PC-9 (cell line): ENCODE data around the gene NEU4. TPM values are rescaled to one million over a fixed set of nuclear protein-coding genes. Genes with fewer than 3 reads are reported as not detected.

ENCODE experiments used
- BruUV-seq: library from RNA; stranded (reverse); fragments of 400-500 nt; replicated peaks from 2 replicates; lab custom pipeline; 2021; lab: Mats Ljungman, UMichigan
- CTCF ChIA-PET: fragments of 300-600 bp; sonication (Branson Sonifier 250); formaldehyde crosslinking; loops from one replicate; lab custom pipeline; 2022; ENCODE audit warnings: antibody characterized with exemption; lab: Charles Lee
- POLR2A ChIA-PET: fragments of 300-600 bp; sonication (Branson Sonifier 250); formaldehyde crosslinking; loops from one replicate; lab custom pipeline; 2022; ENCODE audit warnings: antibody characterized with exemption; ENCODE audit not compliant: unreplicated experiment; lab: Charles Lee
- DNase-seq, 2 experiments: peaks; one replicate each; pipeline versions ENCODE4 v3.0.0 to v3.0.0-alpha.2; 2015 to 2022; ENCODE audit warnings: mixed read lengths in 1 of 2
- H2AFZ ChIP-seq: fragments of 200-600 bp; sonication (generic); 2 replicates; pipeline ENCODE4 v1.8.1; 2017; ENCODE audit warnings: antibody characterized with exemption
- H3F3A ChIP-seq: fragments of 200-600 bp; sonication (generic); 2 replicates; pipeline ENCODE4 v1.8.1; 2017; ENCODE audit warnings: antibody characterized with exemption, mild to moderate bottlenecking, low read depth; ENCODE audit not compliant: insufficient read depth
- H3K27ac ChIP-seq: fragments of 200-600 bp; sonication (generic); 2 replicates; pipeline ENCODE4 v1.6.1; 2016; ENCODE audit warnings: mixed run types
- H3K27me3 ChIP-seq: fragments of 200-600 bp; sonication (generic); 2 replicates; pipeline ENCODE4 v1.6.1; 2016; ENCODE audit warnings: low read depth, mixed run types; ENCODE audit not compliant: insufficient read depth
- H3K36me3 ChIP-seq: fragments of 200-600 bp; sonication (generic); 2 replicates; pipeline ENCODE4 v1.6.1; 2016; ENCODE audit warnings: low read depth, mixed run types
- H3K4me1 ChIP-seq: fragments of 200-600 bp; sonication (generic); replicated peaks from 2 replicates; pipeline ENCODE4 v1.6.1; 2016; ENCODE audit warnings: mixed run types; ENCODE audit not compliant: insufficient read depth
- H3K4me2 ChIP-seq: fragments of 200-600 bp; sonication (generic); 2 replicates; pipeline ENCODE4 v1.6.1; 2017; ENCODE audit warnings: mixed run types
- H3K4me3 ChIP-seq: fragments of 200-600 bp; sonication (generic); 2 replicates; pipeline ENCODE4 v1.6.1; 2016; ENCODE audit warnings: mixed run types
- H3K79me2 ChIP-seq: fragments of 200-600 bp; sonication (generic); 2 replicates; pipeline ENCODE4 v1.6.1; 2017; ENCODE audit warnings: low read depth, mixed run types
- H3K9me2 ChIP-seq: fragments of 200-600 bp; sonication (generic); 2 replicates; pipeline ENCODE4 v1.8.1; 2017; ENCODE audit warnings: mild to moderate bottlenecking; ENCODE audit not compliant: insufficient read depth
- H3K9me3 ChIP-seq: fragments of 200-600 bp; sonication (generic); 2 replicates; pipeline ENCODE4 v1.8.1; 2016; ENCODE audit warnings: low read depth; ENCODE audit not compliant: insufficient read depth
- H4K20me1 ChIP-seq: fragments of 200-600 bp; sonication (generic); 2 replicates; pipeline ENCODE4 v1.8.1; 2017; ENCODE audit not compliant: insufficient read depth
- CTCF ChIP-seq: fragments of 200-600 bp; sonication (generic); conservative IDR thresholded peaks from 2 replicates; pipeline ENCODE4 v1.6.1; 2017; ENCODE audit warnings: mixed run types, antibody characterized with exemption, mild to moderate bottlenecking, moderate library complexity
- EZH2 ChIP-seq: fragments of 200-600 bp; sonication (generic); IDR thresholded peaks from 2 replicates; pipeline ENCODE4 v1.8.0; 2017; ENCODE audit warnings: antibody characterized with exemption, low read depth
- intact Hi-C: fragments of 100-400 bp; cut with micrococcal nuclease; formaldehyde crosslinking; loops from one replicate; pipeline ENCODE4 v1.10.0; 2022; ENCODE audit not compliant: unreplicated experiment
- total RNA-seq: library from RNA; stranded (reverse); gene quantifications from 2 replicates; pipeline ENCODE4 v1.2.3, GENCODE V29; 2021

NEU4 gene
- total RNA-seq, 1 experiment from 2014 or later, result 0.92 TPM

GRCh38 chr2:241812730-241813643 is 4.0 kb downstream of the NEU4 start:
- DNase-seq, result no peak
- TF ChIP-seq EZH2 (no peak), CTCF (no peak)
- Histone ChIP-seq H3K36me3 (no peaks in the 10 kb centered on the region), H3K79me2 (no peaks in the 10 kb centered on the region), H2AFZ (no peak overlapping the region), H3K4me1 (no peaks in the 10 kb centered on the region), H4K20me1 (no peaks in the 10 kb centered on the region), H3K27ac (no peak overlapping the region), H3K9me2 (no peaks in the 10 kb centered on the region), H3K4me3 (no peak overlapping the region), H3K9me3 (no peaks in the 10 kb centered on the region), H3K27me3 (peaks cover 78% of the 10 kb centered on the region), H3K4me2 (no peak overlapping the region), H3F3A (no peaks in the 10 kb centered on the region; the same call in 1 of the 2 replicates)
- CTCF ChIA-PET, result interaction anchor here (0.6 kb wide), 1 partner anchor 12 kb away, joined by 3 read pairs; no protein-coding TSS in a partner anchor
- BruUV-seq, result no TSS peak
- intact Hi-C loops, result no loop called here
- POLR2A ChIA-PET, result no interaction called here

GRCh38 chr2:241813644-241814392 is 4.8 kb downstream of the NEU4 start:
- ChIA-PET CTCF (no interaction called here), POLR2A (no interaction called here)
- no peaks in the 10 kb centered on the region for H3K9me2 ChIP-seq
- no peaks in the 10 kb centered on the region for H4K20me1 ChIP-seq
- H3K4me1 ChIP-seq, result no peaks in the 10 kb centered on the region
- H3K4me2 ChIP-seq, result no peak overlapping the region
- no peak for TF ChIP-seq CTCF
- TF ChIP-seq EZH2, result no peak
- no peak overlapping the region for H2AFZ ChIP-seq
- H3K27me3 ChIP-seq, result peaks cover 87% of the 10 kb centered on the region
- DNase-seq, result no peak
- H3K9me3 ChIP-seq, result no peaks in the 10 kb centered on the region
- intact Hi-C loops, result no loop called here
- H3K79me2 ChIP-seq, result no peaks in the 10 kb centered on the region
- no peak overlapping the region for H3K4me3 ChIP-seq
- no peaks in the 10 kb centered on the region for H3K36me3 ChIP-seq
- BruUV-seq, result no TSS peak
- H3F3A ChIP-seq, result no peaks in the 10 kb centered on the region; the same call in 1 of the 2 replicates
- no peak overlapping the region for H3K27ac ChIP-seq

GRCh38 chr2:241814393-241814642 is 5.3 kb downstream of the NEU4 start:
- DNase-seq, result no peak
- POLR2A ChIA-PET, result no interaction called here
- no peaks in the 10 kb centered on the region for H3F3A ChIP-seq
- no peak overlapping the region for H2AFZ ChIP-seq
- H3K4me2 ChIP-seq, result no peak overlapping the region
- H3K9me3 ChIP-seq, result no peaks in the 10 kb centered on the region
- peaks cover 87% of the 10 kb centered on the region for H3K27me3 ChIP-seq
- H3K36me3 ChIP-seq, result no peaks in the 10 kb centered on the region
- H3K9me2 ChIP-seq, result no peaks in the 10 kb centered on the region
- H3K4me1 ChIP-seq, result no peaks in the 10 kb centered on the region
- intact Hi-C loops, result no loop called here
- H3K79me2 ChIP-seq, result no peaks in the 10 kb centered on the region
- H3K27ac ChIP-seq, result no peak overlapping the region
- BruUV-seq, result no TSS peak
- no peak overlapping the region for H3K4me3 ChIP-seq
- no peaks in the 10 kb centered on the region for H4K20me1 ChIP-seq
- TF ChIP-seq EZH2, result no peak
- no peak for TF ChIP-seq CTCF
- CTCF ChIA-PET, result no interaction called here
